ENCODE data around the gene FAM110D. TPM values are rescaled to one million over a fixed set of nuclear protein-coding genes. Genes with fewer than 3 reads are reported as not detected.

The FAM110D gene
- total RNA-seq, 1 donor from 2014 or later, result not detected

- intact Hi-C loops (cut with micrococcal nuclease), result no loop called here
Observed at GRCh38 chr1:26127235-26128163, 31.4 kb upstream of the FAM110D start.

GRCh38 chr1:26129778-26130177, 29.1 kb upstream of the FAM110D start:
- intact Hi-C loops (cut with micrococcal nuclease), result no loop called here

GRCh38 chr1:26130695-26131094, 28.2 kb upstream of the FAM110D start:
- intact Hi-C loops (cut with micrococcal nuclease), result no loop called here

- intact Hi-C loops (cut with micrococcal nuclease), result no loop called here
Observed at GRCh38 chr1:26132128-26132833, 26.6 kb upstream of the FAM110D start.

- intact Hi-C loops (cut with micrococcal nuclease), result no loop called here
Observed at GRCh38 chr1:26132834-26133167, 26.1 kb upstream of the FAM110D start.

- intact Hi-C loops (cut with micrococcal nuclease), result no loop called here
Observed at GRCh38 chr1:26134466-26134865, 24.4 kb upstream of the FAM110D start.

GRCh38 chr1:26138974-26139558, 19.8 kb upstream of the FAM110D start:
- intact Hi-C loops (cut with micrococcal nuclease), result no loop called here

GRCh38 chr1:26142159-26142558, 16.7 kb upstream of the FAM110D start:
- intact Hi-C loops (cut with micrococcal nuclease), result no loop called here

- intact Hi-C loops (cut with micrococcal nuclease), result loop anchor here (1.0 kb wide), 3 partner anchors 19 to 110 kb away; no protein-coding TSS in a partner anchor
Observed at GRCh38 chr1:26145041-26145959, 13.6 kb upstream of the FAM110D start.

GRCh38 chr1:26145960-26146294, 13.0 kb upstream of the FAM110D start:
- intact Hi-C loops (cut with micrococcal nuclease), result loop anchor here (1.0 kb wide), 3 partner anchors 20 to 111 kb away; no protein-coding TSS in a partner anchor

GRCh38 chr1:26148887-26149286, 10.0 kb upstream of the FAM110D start:
- intact Hi-C loops (cut with micrococcal nuclease), result no loop called here

GRCh38 chr1:26153966-26154532, 4.8 kb upstream of the FAM110D start:
- intact Hi-C loops (cut with micrococcal nuclease), result no loop called here

- intact Hi-C loops (cut with micrococcal nuclease), result no loop called here
Observed at GRCh38 chr1:26154750-26155149, 4.1 kb upstream of the FAM110D start.

GRCh38 chr1:26155370-26156284, 3.3 kb upstream of the FAM110D start:
- intact Hi-C loops (cut with micrococcal nuclease), result no loop called here

GRCh38 chr1:26156285-26157038, 2.4 kb upstream of the FAM110D start:
- intact Hi-C loops (cut with micrococcal nuclease), result no loop called here

- intact Hi-C loops (cut with micrococcal nuclease), result no loop called here
Observed at GRCh38 chr1:26158271-26158907, 490 bp upstream of the FAM110D start.

- intact Hi-C loops (cut with micrococcal nuclease), result loop anchor here (10.0 kb wide), 1 partner anchor 235 kb away; no protein-coding TSS in a partner anchor
Observed at GRCh38 chr1:26159743-26160039, 812 bp downstream of the FAM110D start.
